Neural crest cell (in vitro differentiated cells): ENCODE results near the gene IL3. TPM values are rescaled to one million over a fixed set of nuclear protein-coding genes. Genes with fewer than 3 reads are reported as not detected.

Experiments
- DNase-seq: peaks from one replicate; pipeline ENCODE4 v3.0.0; 2021; ENCODE audit warnings: low read depth, mixed read lengths, low spot score
- H3K27ac Mint-ChIP-seq: one replicate; pipeline ENCODE4 v1.8.0; 2021; ENCODE audit warnings: mild to moderate bottlenecking, mixed read lengths; ENCODE audit not compliant: unreplicated experiment
- H3K27me3 Mint-ChIP-seq: 2 replicates; pipeline ENCODE4 v1.8.0; 2021; ENCODE audit warnings: low read depth, mild to moderate bottlenecking, mixed read lengths
- H3K36me3 Mint-ChIP-seq: 2 replicates; pipeline ENCODE4 v1.8.0; 2021; ENCODE audit warnings: low read depth, mild to moderate bottlenecking, mixed read lengths
- H3K4me1 Mint-ChIP-seq: 2 replicates; pipeline ENCODE4 v1.8.0; 2021; ENCODE audit warnings: mixed read lengths
- H3K4me3 Mint-ChIP-seq: one replicate; pipeline ENCODE4 v1.8.0; 2021; ENCODE audit warnings: mild to moderate bottlenecking, mixed read lengths
- H3K9me3 Mint-ChIP-seq: 2 replicates; pipeline ENCODE4 v1.8.0; 2021; ENCODE audit warnings: mixed read lengths
- CTCF ChIP-seq: fragments of 200-600 bp; sonication (generic); conservative IDR thresholded peaks from 2 replicates; pipeline ENCODE4 v1.5.0; 2021; ENCODE audit warnings: antibody characterized with exemption, mild to moderate bottlenecking
- long read RNA-seq: library from polyadenylated mRNA; unstranded; transcript quantifications from one replicate; pipeline ENCODE4 v2.0.0, GENCODE V29; 2020
- total RNA-seq: library from RNA; stranded (reverse); gene quantifications from 2 replicates; pipeline ENCODE4 v1.2.1, GENCODE V29; 2021

The IL3 gene
- not detected in 2 replicates for total RNA-seq
- long read RNA-seq = 0 reads

- Mint-ChIP-seq H3K27ac (no peak within 1 kb of the TSS), H3K27me3 (no peaks in the 10 kb centered on the region), H3K36me3 (no peaks in the 10 kb centered on the region), H3K4me3 (no peak within 1 kb of the TSS), H3K4me1 (peaks cover 4% of the 10 kb centered on the region), H3K9me3 (no peaks in the 10 kb centered on the region)
- DNase-seq = no peak
- TF ChIP-seq CTCF = no peak
These were observed at the start of gene IL3 for GRCh38 chr5:132060501-132061161. Gene IL3, plus strand, starts transcription at chr5:132060655. Its CDS starts 52 bp downstream, at chr5:132060707.

- no peak for DNase-seq
- no peak for TF ChIP-seq CTCF
- Mint-ChIP-seq H3K4me3 (peak overlapping the region; percentile 85), H3K9me3 (no peaks in the 10 kb centered on the region), H3K4me1 (peaks cover 11% of the 10 kb centered on the region), H3K27me3 (peaks cover 77% of the 10 kb centered on the region), H3K36me3 (no peaks in the 10 kb centered on the region), H3K27ac (no peak overlapping the region)
These were observed 49.4 kb upstream of the IL3 start for GRCh38 chr5:132010989-132011621.

GRCh38 chr5:132011622-132012343 is 48.7 kb upstream of the IL3 start, which contains the start of gene ACSL6:
Gene ACSL6, minus strand, starts transcription at chr5:132011658. Its CDS starts 105 bp downstream, at chr5:132011553.
- H3K27ac Mint-ChIP-seq = no peak within 1 kb of the TSS
- peak within 1 kb of the TSS; percentile 85 for H3K4me3 Mint-ChIP-seq
- H3K4me1 Mint-ChIP-seq = peaks cover 11% of the 10 kb centered on the region
- H3K27me3 Mint-ChIP-seq = peaks cover 84% of the 10 kb centered on the region
- H3K9me3 Mint-ChIP-seq = no peaks in the 10 kb centered on the region
- DNase-seq = peak; percentile 23
- H3K36me3 Mint-ChIP-seq = no peaks in the 10 kb centered on the region
- TF ChIP-seq CTCF = no peak

- peak; percentile 66 for DNase-seq
- peaks cover 91% of the 10 kb centered on the region for H3K27me3 Mint-ChIP-seq
- peaks cover 11% of the 10 kb centered on the region for H3K4me1 Mint-ChIP-seq
- H3K9me3 Mint-ChIP-seq = no peaks in the 10 kb centered on the region
- no peak for TF ChIP-seq CTCF
- H3K4me3 Mint-ChIP-seq = peak overlapping the region; percentile 73
- no peak overlapping the region for H3K27ac Mint-ChIP-seq
- H3K36me3 Mint-ChIP-seq = no peaks in the 10 kb centered on the region
These were observed 48.0 kb upstream of the IL3 start for GRCh38 chr5:132012371-132013005.

- no peak overlapping the region for H3K4me3 Mint-ChIP-seq
- no peaks in the 10 kb centered on the region for H3K36me3 Mint-ChIP-seq
- no peak for DNase-seq
- no peak for TF ChIP-seq CTCF
- no peaks in the 10 kb centered on the region for H3K9me3 Mint-ChIP-seq
- H3K27ac Mint-ChIP-seq = no peak overlapping the region
- H3K4me1 Mint-ChIP-seq = peaks cover 11% of the 10 kb centered on the region
- peaks cover 94% of the 10 kb centered on the region for H3K27me3 Mint-ChIP-seq
These were observed 47.3 kb upstream of the IL3 start for GRCh38 chr5:132013006-132013689.
